Activated CD8-positive, alpha-beta memory T cell treated with anti-CD3 and anti-CD28 coated beads for 24 hours (primary cell): ENCODE data around the gene CHKA.

Experiments
- DNase-seq: peaks from one replicate; pipeline ENCODE4 v3.0.0-alpha.2; 2020

The CHKA gene

GRCh38 chr11:68142441-68143309 lies 21.5 kb upstream of the CHKA start:
- no peak for DNase-seq

GRCh38 chr11:68142028-68142412 lies 20.8 kb upstream of the CHKA start:
- DNase-seq, result peak; percentile 72

- DNase-seq, result no peak
Measured at GRCh38 chr11:68141246-68142027, 20.2 kb upstream of the CHKA start.

DNA sequence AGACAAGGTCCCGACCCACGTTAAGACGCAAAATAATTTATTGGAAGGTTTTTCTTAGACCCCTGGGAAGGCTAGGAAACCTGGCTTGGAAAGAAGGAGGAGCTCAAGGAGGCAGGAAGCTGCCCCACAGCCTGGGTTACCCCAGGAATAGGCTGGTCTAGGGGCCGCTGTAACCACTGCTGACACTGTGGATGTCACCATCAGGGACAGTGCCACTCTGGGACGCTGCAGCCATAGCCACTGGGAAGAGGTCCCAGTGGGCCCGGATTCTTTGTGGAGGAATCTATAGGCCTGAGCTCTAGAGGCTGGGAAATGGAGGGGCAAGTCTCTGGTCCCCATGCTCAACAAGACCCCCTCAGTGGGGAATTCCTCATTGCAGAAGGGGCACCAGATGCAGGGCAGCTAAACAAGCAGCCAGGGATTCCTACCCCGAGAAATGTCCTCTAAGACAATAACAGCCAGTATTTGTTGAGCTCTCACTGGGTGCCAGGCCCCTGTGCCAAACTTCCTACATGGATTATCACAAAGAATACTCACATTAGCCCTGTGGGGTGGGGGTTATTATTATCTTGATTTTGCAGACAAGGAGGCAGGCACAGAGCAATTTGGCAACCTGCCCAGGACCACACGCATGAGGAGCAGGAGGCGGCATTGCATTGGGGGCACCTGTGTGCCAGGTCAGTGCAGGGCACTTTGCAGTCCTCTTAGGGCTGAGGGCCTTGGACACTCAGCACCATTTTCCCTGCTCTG lies 19.5 kb upstream of the CHKA start:
- DNase-seq, result no peak

DNA sequence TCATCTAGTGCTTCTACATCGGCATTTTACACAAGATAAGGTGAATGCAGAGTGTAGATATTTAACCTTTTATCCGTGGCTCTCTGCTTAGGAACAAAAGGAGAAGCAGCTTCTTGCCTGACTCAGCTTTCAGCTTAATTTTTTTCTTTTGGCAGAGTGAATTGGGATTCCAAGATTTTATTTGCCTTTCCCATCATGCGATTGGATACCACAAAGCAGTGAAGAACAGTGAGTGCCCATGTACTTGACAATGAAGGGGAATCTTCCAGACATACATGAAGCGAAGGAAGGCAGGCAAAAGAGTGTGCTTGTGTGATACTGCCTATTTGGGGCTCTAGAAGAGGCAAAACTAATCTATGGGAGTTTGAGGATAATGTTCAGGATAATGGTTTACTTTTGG lies 17.0 kb upstream of the CHKA start:
- DNase-seq, result no peak

- no peak for DNase-seq
Measured at GRCh38 chr11:68137833-68138232, 16.6 kb upstream of the CHKA start.

GRCh38 chr11:68136866-68137265 lies 15.7 kb upstream of the CHKA start:
- no peak for DNase-seq

GRCh38 chr11:68135161-68135560 lies 14.0 kb upstream of the CHKA start:
- no peak for DNase-seq

- no peak for DNase-seq
Measured at GRCh38 chr11:68133761-68134160, 12.6 kb upstream of the CHKA start.

- no peak for DNase-seq
Measured at GRCh38 chr11:68130121-68130520, 8.9 kb upstream of the CHKA start.

DNA sequence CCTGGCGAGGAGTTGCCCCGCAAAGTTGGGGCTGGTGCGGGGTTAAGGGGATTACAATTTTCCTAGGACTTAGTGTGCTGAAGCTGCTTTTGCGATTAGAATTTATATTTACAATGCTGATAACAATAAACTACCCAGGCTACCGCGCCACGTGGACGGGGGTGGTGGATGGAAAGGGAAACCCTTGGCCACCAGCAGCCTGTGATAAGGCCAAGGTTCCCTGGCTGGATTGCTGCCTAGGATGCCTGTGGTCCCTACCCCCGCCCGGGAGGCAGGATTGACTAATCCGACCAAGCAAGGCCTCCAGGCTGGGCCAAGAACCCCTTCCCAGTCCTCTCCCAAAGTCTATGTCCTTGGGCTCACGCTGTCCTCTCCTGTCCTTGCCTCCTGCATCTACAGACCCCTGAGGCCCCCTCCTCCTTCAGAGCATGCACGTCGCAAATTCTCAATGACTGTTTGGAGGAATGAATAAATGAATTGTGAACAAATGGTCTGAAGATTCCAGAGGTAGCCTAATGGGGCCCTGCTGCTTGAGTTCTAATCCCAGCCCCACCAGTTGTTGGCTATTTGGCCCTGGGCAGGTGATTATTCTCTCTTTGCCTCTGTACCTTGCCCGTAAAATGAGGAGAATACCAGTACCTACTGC lies 7.6 kb upstream of the CHKA start:
- no peak for DNase-seq

GRCh38 chr11:68127714-68128681 lies 6.8 kb upstream of the CHKA start:
- DNase-seq, result no peak

DNA sequence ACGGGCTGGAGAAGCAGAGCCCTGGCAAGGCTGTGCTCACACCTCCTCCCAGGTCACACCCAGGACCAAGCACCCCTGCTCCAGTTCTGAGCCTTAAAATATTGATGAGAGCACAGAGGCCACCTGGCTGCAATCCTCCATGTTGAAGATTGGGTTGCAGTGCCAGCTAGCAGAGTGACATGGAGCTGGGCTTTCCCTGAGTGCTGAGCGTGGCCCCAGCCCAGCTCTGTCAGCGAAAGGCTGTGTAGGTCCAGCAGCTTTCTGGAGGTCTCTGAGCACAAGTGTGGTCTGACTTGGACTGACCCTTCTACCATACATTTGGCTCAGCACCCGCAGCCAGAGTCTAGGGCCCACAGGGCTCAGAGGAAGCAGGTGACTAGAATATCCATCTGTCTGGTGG lies 4.0 kb upstream of the CHKA start:
- no peak for DNase-seq

- no peak for DNase-seq
Measured at GRCh38 chr11:68122936-68123539, 1.9 kb upstream of the CHKA start.

DNA sequence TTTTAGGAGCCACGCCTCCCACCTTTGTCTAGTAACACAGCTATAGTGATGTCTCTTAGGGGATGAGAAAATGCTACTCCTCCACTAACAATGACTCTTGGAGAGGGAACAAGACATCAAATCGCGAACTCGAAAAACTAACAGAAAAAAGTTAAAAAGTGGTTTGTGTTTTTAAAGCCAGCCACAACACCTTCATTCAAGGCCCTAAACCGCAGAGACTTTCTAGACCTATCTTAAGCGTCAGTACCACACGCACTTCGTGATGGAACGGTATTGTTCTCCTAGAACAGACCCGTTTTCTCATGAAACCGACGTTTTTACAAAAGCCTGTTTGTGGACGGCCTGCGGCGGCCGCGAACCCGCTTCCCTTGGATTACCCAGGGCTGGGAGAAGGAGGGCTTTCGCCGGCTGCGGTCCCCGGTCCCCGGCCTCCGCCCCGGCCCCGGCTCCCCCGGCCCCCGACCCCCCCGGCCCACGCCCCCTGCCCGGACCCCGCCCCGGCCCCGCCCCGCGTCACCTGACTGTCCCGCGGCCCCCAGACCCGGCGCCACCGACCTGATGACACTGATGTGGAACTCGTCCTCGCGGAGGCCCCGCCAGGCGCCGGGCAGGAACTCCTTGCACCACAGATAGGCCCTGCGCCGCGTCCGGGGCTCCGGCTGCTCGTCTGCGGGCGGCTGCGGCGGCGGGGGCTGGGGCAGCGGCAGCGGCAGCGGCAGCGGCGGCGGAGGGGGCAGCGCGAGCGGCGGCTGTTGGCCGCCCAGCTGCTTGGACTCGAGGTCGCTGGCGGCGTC lies 718 bp downstream of the CHKA start:
- peak; percentile 71 for DNase-seq

GRCh38 chr11:68118706-68119448 lies 2.3 kb downstream of the CHKA start:
- DNase-seq, result no peak

GRCh38 chr11:68117853-68118470 lies 3.2 kb downstream of the CHKA start:
- no peak for DNase-seq

- no peak for DNase-seq
Measured at GRCh38 chr11:68116974-68117373, 4.2 kb downstream of the CHKA start.

DNA sequence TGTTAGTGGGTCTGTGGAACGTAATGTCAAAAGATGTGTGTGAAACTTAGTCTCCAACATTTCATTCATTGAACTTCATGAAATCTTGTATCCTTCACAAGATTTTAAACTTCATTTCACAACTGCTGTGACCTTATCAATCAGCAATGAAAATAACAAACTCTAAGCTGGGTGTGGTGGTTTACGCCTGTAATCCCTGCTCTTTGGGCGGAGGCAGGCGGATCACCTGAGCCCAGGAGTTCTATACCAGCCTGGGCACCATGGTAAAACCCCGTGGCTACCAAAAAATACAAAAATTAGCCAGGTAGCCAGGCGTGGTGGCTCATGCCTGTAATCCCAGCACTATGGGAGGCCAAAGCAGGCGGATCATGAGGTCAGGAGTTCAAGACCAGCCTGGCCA lies 5.1 kb downstream of the CHKA start:
- no peak for DNase-seq
